NCI-H748 (cell line): ENCODE data around the gene DEFB125.
"Not testable (repeated sequence)": the region's sequence is repeated elsewhere in the genome, so short reads cannot be mapped to it uniquely, and the experiment has no call there.

ENCODE experiments used
- DNase-seq: peaks from one replicate; lab custom pipeline; 2025; ENCODE audit not compliant: unreplicated experiment; lab: John Stamatoyannopoulos, UW

Gene DEFB125, protein sequence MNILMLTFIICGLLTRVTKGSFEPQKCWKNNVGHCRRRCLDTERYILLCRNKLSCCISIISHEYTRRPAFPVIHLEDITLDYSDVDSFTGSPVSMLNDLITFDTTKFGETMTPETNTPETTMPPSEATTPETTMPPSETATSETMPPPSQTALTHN

DNA sequence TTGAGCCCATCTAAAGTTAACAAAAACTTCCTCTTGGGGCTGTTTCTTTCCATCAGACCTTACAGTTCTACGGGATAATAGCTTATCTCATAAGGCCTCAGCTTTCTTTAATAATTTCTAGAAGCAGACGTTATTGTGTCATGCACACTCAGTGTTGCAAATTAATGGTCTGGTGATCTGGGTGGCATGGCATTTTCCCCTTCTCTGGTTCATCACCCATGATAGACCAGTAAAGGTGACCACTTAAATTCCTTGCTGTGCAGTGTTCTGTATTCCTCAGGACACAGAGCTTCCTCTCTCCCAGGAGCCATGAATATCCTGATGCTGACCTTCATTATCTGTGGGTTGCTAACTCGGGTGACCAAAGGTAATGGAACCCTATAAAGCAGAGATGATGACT, at the start of gene DEFB125:
Gene DEFB125 (plus strand): TSS at position 272 of the 400 bp plus-strand sequence. CDS start 38 bp downstream, at position 310.
- no peak for DNase-seq

GRCh38 chr20:60035-60918, 27.2 kb upstream of the DEFB125 start:
- no peak for DNase-seq

GRCh38 chr20:61230-61629, 26.2 kb upstream of the DEFB125 start:
- no peak for DNase-seq

DNA sequence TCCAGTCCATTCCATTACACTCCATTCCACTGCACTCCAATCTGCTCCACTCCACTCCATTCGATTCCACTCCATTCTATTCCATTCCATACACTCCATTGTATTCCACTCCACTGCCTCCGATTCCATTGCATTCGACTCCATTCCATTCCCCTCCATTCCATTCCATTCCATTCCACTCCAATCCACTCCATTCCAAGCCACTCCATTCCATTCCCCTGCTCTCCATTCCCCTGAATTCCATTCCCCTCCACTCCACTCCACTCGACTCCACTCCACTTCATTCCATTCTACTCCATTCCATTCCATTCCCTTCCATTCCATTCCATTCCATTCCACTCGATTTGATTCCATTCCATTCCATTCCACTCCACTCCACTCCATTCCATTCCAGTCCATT, 25.7 kb upstream of the DEFB125 start:
- DNase-seq, result no peak

DNA sequence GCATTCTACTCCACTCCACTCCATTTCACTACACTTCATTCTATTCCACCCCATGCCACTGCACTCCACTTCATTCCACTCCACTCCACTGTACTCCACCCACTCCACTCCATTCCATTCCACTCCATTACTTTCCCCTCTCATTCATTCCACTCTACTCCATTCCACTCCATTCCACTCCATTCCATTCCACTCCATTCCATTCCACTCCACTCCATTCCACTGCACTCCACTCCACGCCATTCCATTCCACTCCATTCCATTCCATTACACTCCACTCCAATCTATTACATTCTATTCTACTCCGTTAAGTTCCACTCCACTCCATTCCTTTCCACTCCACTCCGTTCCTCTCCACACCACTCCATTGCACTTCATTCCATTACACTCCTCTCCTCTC, 25.0 kb upstream of the DEFB125 start:
- DNase-seq, result no peak

DNA sequence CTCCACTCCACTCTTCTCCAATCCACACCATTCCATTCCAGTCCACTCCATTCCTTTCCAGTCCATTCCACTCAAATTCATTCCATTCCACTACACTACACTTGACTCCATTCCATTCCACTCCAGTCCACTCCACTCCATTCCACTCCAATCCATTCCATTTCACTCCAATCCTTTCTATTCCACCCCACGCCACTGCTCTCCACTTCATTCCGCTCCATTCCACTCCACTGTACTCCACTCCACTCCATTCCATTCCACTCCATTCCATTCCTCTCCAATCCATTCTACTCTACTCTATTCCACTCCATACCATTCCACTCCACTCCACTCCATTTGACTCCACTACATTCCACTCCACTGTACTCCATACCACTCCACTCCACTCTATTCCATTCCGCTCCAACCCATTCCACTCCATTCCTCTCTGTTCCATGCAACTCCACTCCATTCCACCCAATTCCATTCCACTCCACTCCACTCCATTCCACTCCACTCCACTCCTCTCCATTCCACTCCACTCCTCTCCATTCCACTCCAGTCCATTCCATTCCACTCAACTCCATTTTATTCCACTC, 23.4 kb upstream of the DEFB125 start:
- no peak for DNase-seq

DNA sequence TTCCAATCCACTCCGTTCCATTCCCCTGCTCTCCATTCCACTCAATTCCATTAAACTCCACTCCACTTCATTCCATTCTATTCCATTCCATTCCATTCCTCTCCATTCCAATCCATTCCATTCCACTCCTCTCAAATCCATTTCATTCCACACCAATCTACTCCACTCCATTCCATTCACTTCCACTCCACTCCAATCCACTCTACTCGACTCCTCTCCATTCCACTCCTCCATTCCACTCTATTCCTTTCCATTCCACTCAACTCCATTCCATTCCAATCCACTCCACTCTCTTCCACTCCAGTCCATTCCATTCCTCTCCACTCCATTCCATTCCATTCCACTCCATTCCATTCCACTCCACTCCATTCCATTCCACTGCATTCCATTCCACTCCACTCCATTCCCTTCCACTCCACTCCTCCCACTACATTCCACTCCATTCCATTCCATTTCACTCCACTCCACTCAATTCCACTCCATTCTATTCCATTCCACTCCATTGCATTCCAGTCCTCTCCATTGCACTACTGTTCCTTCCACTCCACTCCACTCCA, 22.6 kb upstream of the DEFB125 start:
- DNase-seq, result no peak

GRCh38 chr20:77231-77630, 10.2 kb upstream of the DEFB125 start:
- no peak for DNase-seq

DNA sequence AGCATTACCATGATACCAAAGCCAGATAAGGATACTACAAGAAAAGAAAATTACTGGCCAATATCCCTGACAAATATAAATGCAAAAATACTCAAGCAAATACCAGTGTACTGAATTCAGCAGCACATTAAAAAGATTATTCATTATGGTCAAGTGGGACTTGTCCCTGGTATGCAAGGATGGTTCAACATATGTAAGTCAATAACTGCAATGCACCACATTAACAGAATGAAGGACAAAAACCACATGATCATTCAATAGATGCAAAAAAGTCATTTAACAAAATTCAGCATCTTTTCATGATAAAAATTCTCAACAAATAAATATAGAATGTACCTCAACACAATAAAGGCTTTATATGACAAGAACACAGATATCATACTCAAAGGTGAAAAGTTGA, 9.1 kb upstream of the DEFB125 start:
- no peak for DNase-seq

- no peak for DNase-seq
Observed at GRCh38 chr20:79565-79964, 7.9 kb upstream of the DEFB125 start.

DNA sequence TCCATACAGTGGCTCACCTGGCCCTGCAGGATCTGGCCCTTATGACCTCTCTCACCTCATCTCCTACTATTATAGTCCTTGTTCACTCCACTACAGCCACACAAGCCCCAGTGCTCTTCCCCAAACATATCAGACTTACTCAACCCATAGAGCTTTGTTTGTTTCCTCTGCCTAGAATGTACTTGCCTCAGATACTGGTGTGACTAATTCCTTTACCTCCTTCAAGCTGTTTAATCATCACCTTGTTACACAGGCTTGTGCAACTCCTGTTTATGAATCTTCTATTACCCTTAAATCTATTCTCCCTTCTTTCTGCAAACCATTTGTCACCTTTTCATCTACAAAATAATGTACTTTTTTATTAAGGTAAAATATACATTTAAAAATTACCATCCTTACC, 3.2 kb downstream of the DEFB125 start:
- no peak for DNase-seq

- no peak for DNase-seq
Observed at GRCh38 chr20:93641-94040, 6.2 kb downstream of the DEFB125 start.

DNA sequence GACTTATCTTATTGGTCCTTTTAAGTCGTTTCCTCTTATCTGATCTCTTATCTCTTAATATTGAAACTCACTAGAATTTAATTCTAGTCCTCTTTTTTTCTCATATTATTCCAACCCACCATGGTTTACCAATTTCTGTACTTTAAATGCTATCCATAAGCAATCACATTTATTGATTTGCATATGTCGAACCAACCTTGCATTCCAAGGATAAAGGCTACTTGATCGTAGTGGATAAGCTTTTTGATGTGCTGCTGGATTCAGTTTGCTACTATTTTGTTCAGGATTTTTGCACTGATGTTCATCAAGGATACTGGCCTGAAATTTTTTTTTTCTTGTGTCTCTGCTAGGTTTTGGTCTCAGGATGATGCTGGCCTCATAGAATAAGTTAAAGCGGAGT, 7.7 kb downstream of the DEFB125 start:
- DNase-seq, result no peak

- not testable (repeated sequence) for DNase-seq
Observed at GRCh38 chr20:97691-98090, 10.2 kb downstream of the DEFB125 start.

DNA sequence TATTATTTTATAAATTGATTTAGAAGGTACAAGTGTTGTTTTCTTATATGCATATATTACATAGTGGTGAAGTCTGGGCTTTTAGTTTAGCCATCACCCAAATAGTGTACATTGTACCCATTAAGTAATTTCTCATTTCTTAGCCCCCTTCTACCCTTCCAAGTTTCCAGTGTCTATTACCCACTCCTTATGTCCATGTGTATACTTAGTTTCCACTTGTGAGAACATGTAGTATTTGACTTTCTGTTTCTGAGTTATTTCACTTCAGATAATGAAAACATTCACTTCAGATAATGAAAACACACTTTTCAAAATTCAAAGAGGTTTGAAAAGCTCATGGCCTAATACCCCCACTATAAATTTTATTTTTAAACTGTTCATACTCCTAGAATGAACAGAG, 14.5 kb downstream of the DEFB125 start:
- no peak for DNase-seq

DNA sequence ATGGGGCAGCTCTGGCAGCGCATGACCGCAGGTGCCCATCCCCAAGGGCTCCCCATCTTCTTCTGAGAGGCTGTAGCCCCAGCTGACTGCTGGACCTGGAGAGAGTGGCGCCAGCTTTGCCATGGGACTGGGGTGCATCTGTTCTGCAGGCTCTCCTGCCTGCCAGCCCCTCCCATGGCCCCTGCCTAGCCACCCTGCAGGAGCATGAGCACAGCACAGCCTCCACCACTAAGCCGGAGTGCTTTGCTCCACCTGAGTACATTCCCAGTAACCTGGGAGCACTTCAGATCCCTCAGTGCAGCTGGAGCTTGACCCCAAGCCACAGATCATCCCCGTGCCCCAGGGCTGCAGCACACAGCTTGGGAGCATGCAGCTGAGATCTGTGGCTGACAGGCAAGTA, 16.0 kb downstream of the DEFB125 start:
- DNase-seq, result no peak

- no peak for DNase-seq
Observed at GRCh38 chr20:112396-112795, 24.9 kb downstream of the DEFB125 start.

- DNase-seq, result no peak
Observed at GRCh38 chr20:117518-117917, 30.0 kb downstream of the DEFB125 start.

- peak; percentile 90 for DNase-seq
Observed at GRCh38 chr20:129786-130323, 42.4 kb downstream of the DEFB125 start.

DNA sequence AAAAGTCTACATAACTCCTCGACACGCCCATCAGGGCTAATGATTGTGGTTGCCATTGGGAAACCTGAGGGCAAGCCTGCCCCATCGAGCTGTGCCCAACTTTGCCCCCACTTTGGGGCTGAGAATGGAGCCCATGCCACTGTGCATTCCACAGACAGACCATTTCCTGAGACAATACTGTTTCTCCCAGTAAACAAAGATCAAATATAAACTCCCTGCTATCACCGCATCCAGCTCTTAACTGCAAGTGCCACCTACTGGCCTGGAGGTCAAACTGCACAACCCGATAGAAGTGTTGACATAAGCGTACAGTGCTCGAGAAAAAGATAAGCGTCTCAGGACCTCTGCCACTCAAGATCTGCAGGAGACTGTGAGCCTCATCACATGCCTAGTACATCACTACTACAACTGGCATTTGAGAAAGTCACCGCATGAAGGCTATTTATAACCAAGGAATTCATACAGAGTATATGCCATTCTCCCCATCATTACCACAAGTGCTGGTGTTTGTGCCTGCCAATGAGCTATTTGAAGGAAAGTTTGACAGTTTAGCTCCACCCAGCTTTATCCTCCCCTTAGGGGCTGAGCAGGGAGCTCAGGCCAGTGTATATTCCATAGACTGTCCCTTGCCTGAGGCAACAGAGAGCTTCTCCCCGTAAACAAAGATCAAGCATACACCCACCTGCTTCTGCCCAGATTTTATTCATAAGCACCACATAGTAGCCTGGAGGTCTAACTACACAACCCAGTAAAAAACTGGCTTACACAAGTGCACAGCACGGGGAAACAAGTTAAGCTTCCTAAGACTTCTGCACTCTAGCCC, 50.4 kb downstream of the DEFB125 start:
- peak; percentile 90 for DNase-seq

- DNase-seq, result no peak
Observed at GRCh38 chr20:142290-142689, 54.8 kb downstream of the DEFB125 start, which contains the start of gene DEFB126. Gene DEFB126 (plus strand): TSS chr20:142590. CDS start chr20:142629, 39 bp downstream.
